IMR-90 (cell line): Measurements from ENCODE around the gene DIPK1B. TPM values are rescaled to one million over a fixed set of nuclear protein-coding genes. Genes with fewer than 3 reads are reported as not detected.

ENCODE experiments used
- ATAC-seq: fragments of 200-7000 bp; cut with Tn5 transposase; 2 replicates; pipeline ENCODE4 v1.9.1; 2020; ENCODE audit warnings: low read depth, mild to moderate bottlenecking, moderate library complexity
- BruUV-seq: library from RNA; stranded (reverse); fragments of 400-500 nt; replicated peaks from 2 replicates; lab custom pipeline; 2021; lab: Mats Ljungman, UMichigan
- CTCF ChIA-PET: fragments of 300-600 bp; formaldehyde crosslinking; extraction: SDS; loops from one replicate; lab custom pipeline; 2021; ENCODE audit warnings: antibody characterized with exemption; lab: Yijun Ruan, JAX
- POLR2A ChIA-PET: fragments of 300-600 bp; sonication (Branson Sonifier 250); formaldehyde crosslinking; loops from one replicate; lab custom pipeline; 2022; ENCODE audit warnings: antibody characterized with exemption; ENCODE audit not compliant: unreplicated experiment; lab: Charles Lee
- DNase-seq: peaks from one replicate; pipeline ENCODE4 v3.0.0; 2013
- H2AFZ ChIP-seq: replicated peaks from 2 replicates; pipeline ENCODE3; 2013; ENCODE audit warnings: low read length, mild to moderate bottlenecking; ENCODE audit not compliant: poor library complexity
- H2AK5ac ChIP-seq: 2 replicates; pipeline ENCODE4 v1.6.1; 2013; ENCODE audit warnings: low read depth, low read length, inconsistent platforms
- H2AK9ac ChIP-seq: replicated peaks from 2 replicates; pipeline ENCODE3; 2013; ENCODE audit warnings: mild to moderate bottlenecking, low read depth, low read length, moderate library complexity; ENCODE audit not compliant: poor library complexity
- H2BK120ac ChIP-seq: 2 replicates; pipeline ENCODE4 v1.6.1; 2013; ENCODE audit warnings: low read depth, low read length, inconsistent platforms
- H2BK15ac ChIP-seq: 3 replicates; pipeline ENCODE4 v1.6.1; 2013; ENCODE audit warnings: low read depth, low read length, inconsistent platforms
- H2BK20ac ChIP-seq: 2 replicates; pipeline ENCODE4 v1.6.1; 2013; ENCODE audit warnings: low read depth, mild to moderate bottlenecking, inconsistent platforms, low read length, moderate library complexity
- H2BK5ac ChIP-seq: 2 replicates; pipeline ENCODE4 v1.6.1; 2013; ENCODE audit warnings: mild to moderate bottlenecking, low read depth, low read length, inconsistent platforms; ENCODE audit not compliant: poor library complexity, severe bottlenecking
- H3K14ac ChIP-seq: replicated peaks from 2 replicates; pipeline ENCODE4 v1.6.1; 2013; ENCODE audit warnings: low read depth, low read length, inconsistent platforms
- H3K18ac ChIP-seq: 2 replicates; pipeline ENCODE4 v1.6.1; 2013; ENCODE audit warnings: low read depth, low read length, control low read depth
- H3K23ac ChIP-seq: 2 replicates; pipeline ENCODE4 v1.6.1; 2013; ENCODE audit warnings: low read depth, low read length, inconsistent platforms
- H3K27ac ChIP-seq: 2 replicates; pipeline ENCODE4 v1.5.1; 2013; ENCODE audit warnings: mild to moderate bottlenecking, control low read depth, low read length; ENCODE audit not compliant: insufficient read depth
- H3K27me3 ChIP-seq: 2 replicates; pipeline ENCODE4 v1.6.1; 2013; ENCODE audit warnings: low read length; ENCODE audit not compliant: control insufficient read depth, insufficient read depth
- H3K36me3 ChIP-seq: 2 replicates; pipeline ENCODE4 v1.6.1; 2013; ENCODE audit warnings: low read length, mixed read lengths; ENCODE audit not compliant: control insufficient read depth, insufficient read depth
- H3K4ac ChIP-seq: 2 replicates; pipeline ENCODE4 v1.6.1; 2013; ENCODE audit warnings: low read depth, low read length, inconsistent platforms
- H3K4me1 ChIP-seq: 2 replicates; pipeline ENCODE4 v1.6.1; 2013; ENCODE audit warnings: low read length, mixed read lengths; ENCODE audit not compliant: control insufficient read depth, insufficient read depth
- H3K4me2 ChIP-seq: 2 replicates; pipeline ENCODE4 v1.6.1; 2013; ENCODE audit warnings: low read depth, mild to moderate bottlenecking, control low read depth, low read length, moderate library complexity
- H3K4me3 ChIP-seq: 2 replicates; pipeline ENCODE4 v1.5.1; 2013; ENCODE audit warnings: low read depth, mild to moderate bottlenecking, control low read depth, low read length, moderate library complexity; ENCODE audit not compliant: insufficient read depth
- H3K56ac ChIP-seq: 2 replicates; pipeline ENCODE4 v1.6.1; 2013; ENCODE audit warnings: low read length, inconsistent platforms; ENCODE audit not compliant: insufficient read depth; ENCODE audit errors: extremely low read depth
- H3K79me1 ChIP-seq, 2 experiments: 2 replicates each; pipeline ENCODE4 v1.6.1; 2013; ENCODE audit warnings: low read length in 2 of 2, inconsistent platforms in 1 of 2, low read depth in 1 of 2
- H3K9ac ChIP-seq: 2 replicates; pipeline ENCODE4 v1.6.1; 2013; ENCODE audit warnings: low read depth, low read length, control low read depth
- H3K9me1 ChIP-seq: 2 replicates; pipeline ENCODE4 v1.6.1; 2013; ENCODE audit warnings: low read length, inconsistent platforms; ENCODE audit not compliant: insufficient read depth
- H3K9me3 ChIP-seq: 2 replicates; pipeline ENCODE4 v1.6.1; 2013; ENCODE audit warnings: low read length; ENCODE audit not compliant: control insufficient read depth, insufficient read depth
- H4K20me1 ChIP-seq: 2 replicates; pipeline ENCODE4 v1.6.1; 2013; ENCODE audit warnings: low read length, inconsistent platforms; ENCODE audit not compliant: insufficient read depth
- H4K5ac ChIP-seq: 2 replicates; pipeline ENCODE4 v1.6.1; 2013; ENCODE audit warnings: mild to moderate bottlenecking, low read depth, low read length, control low read depth
- H4K8ac ChIP-seq, 2 experiments: 2 replicates each; pipeline ENCODE4 v1.6.1; 2013; ENCODE audit warnings: low read depth in 2 of 2, low read length in 2 of 2, control low read depth in 1 of 2, inconsistent platforms in 1 of 2
- H4K91ac ChIP-seq: 2 replicates; pipeline ENCODE4 v1.6.1; 2013; ENCODE audit warnings: low read depth, low read length, inconsistent platforms; ENCODE audit not compliant: insufficient read depth
- BHLHE40 ChIP-seq: fragments of 150-350 bp; IDR thresholded peaks from 2 replicates; pipeline ENCODE4 v1.6.1; 2016; ENCODE audit warnings: mild to moderate bottlenecking, low read depth, low read length
- CEBPB ChIP-seq: IDR thresholded peaks from 2 replicates; pipeline ENCODE4 v1.6.1; 2012; ENCODE audit warnings: low read depth, low read length, improper control_type of control experiment
- CHD1 ChIP-seq: IDR thresholded peaks from 2 replicates; pipeline ENCODE4 v1.6.1; 2012; ENCODE audit warnings: low read depth, low read length, improper control_type of control experiment
- CTCF ChIP-seq: conservative IDR thresholded peaks from 2 replicates; pipeline ENCODE4 v1.5.1; 2012; ENCODE audit warnings: mild to moderate bottlenecking, low read depth, low read length, improper control_type of control experiment
- FOS ChIP-seq: fragments of 150-350 bp; IDR thresholded peaks from 2 replicates; pipeline ENCODE4 v1.6.1; 2016; ENCODE audit warnings: low read depth, low read length
- MAFK ChIP-seq: IDR thresholded peaks from 2 replicates; pipeline ENCODE4 v1.6.1; 2012; ENCODE audit warnings: low read depth, low read length, improper control_type of control experiment
- MAZ ChIP-seq: IDR thresholded peaks from 2 replicates; pipeline ENCODE4 v1.6.1; 2012; ENCODE audit warnings: low read depth, mild to moderate bottlenecking, low read length, improper control_type of control experiment, moderate library complexity, borderline replicate concordance
- MXI1 ChIP-seq: IDR thresholded peaks from 2 replicates; pipeline ENCODE4 v1.6.1; 2012; ENCODE audit warnings: low read depth, mild to moderate bottlenecking, low read length, moderate library complexity, borderline replicate concordance
- NFE2L2 ChIP-seq: fragments of 150-350 bp; IDR thresholded peaks from 2 replicates; pipeline ENCODE4 v1.6.1; 2016; ENCODE audit warnings: low read depth, mild to moderate bottlenecking, low read length
- POLR2A ChIP-seq: IDR thresholded peaks from 2 replicates; pipeline ENCODE4 v1.6.1; 2012; ENCODE audit warnings: mild to moderate bottlenecking, low read depth, low read length
- RAD21 ChIP-seq: IDR thresholded peaks from 2 replicates; pipeline ENCODE4 v1.6.1; 2012; ENCODE audit warnings: low read length, improper control_type of control experiment
- RCOR1 ChIP-seq: IDR thresholded peaks from 2 replicates; pipeline ENCODE4 v1.6.1; 2012; ENCODE audit warnings: mild to moderate bottlenecking, low read length, improper control_type of control experiment; ENCODE audit not compliant: insufficient replicate concordance
- SMC3 ChIP-seq: fragments of 150-350 bp; IDR thresholded peaks from 2 replicates; pipeline ENCODE4 v1.6.1; 2016; ENCODE audit warnings: low read depth, mild to moderate bottlenecking, antibody characterized with exemption, low read length, moderate library complexity
- USF2 ChIP-seq: fragments of 150-350 bp; IDR thresholded peaks from 2 replicates; pipeline ENCODE4 v1.6.1; 2017; ENCODE audit warnings: mild to moderate bottlenecking, antibody characterized with exemption, low read length, low read depth
- WGBS, 2 experiments: methylation state at CpG; one replicate each; pipeline versions ENCODE4 v1.1.5 to v1.1.7; 2013; ENCODE audit warnings: missing lambda C conversion rate in 2 of 2; ENCODE audit not compliant: insufficient read length in 1 of 2; ENCODE audit errors: extremely low coverage in 2 of 2; 5-methylcytosine and 5-hydroxymethylcytosine counted together
- dilution Hi-C: fragments of 300-500 bp; cut with HindIII; formaldehyde crosslinking; loops from one replicate; pipeline ENCODE4 v1.14.3; 2018; ENCODE audit warnings: low sequenced_read_pairs; ENCODE audit not compliant: unreplicated experiment
- in situ Hi-C: fragments of 300-500 bp; cut with MboI; formaldehyde crosslinking; loops from 3 replicates; pipeline ENCODE4 v1.14.3; 2019; ENCODE audit warnings: low sequenced_read_pairs, inconsistent platforms, mixed read lengths
- intact Hi-C: fragments of 100-400 bp; cut with micrococcal nuclease; formaldehyde crosslinking; loops from 2 replicates; pipeline ENCODE4 v1.10.0; 2022
- polyA plus RNA-seq, 3 experiments: library from polyadenylated mRNA; depleted of rRNA; stranded (reverse); fragments of >200 nt; gene quantifications; 2 replicates each; pipeline ENCODE4 v1.2.3, GENCODE V29; 2012; ENCODE audit warnings: low replicate concordance in 1 of 3
- total RNA-seq: library from RNA; depleted of rRNA; stranded (reverse); fragments of >200 nt; gene quantifications from 2 replicates; pipeline ENCODE4 v1.2.3, GENCODE V29; 2012

The DIPK1B gene
- total and polyA plus RNA-seq, 2 of the 4 experiments (the other 2 are of a cell fraction), result 3.4 to 7.1 TPM

GRCh38 chr9:136718345-136719194 is 6.2 kb downstream of the DIPK1B start (continued):
- no peak for TF ChIP-seq CEBPB

- no peak overlapping the region for H3K23ac ChIP-seq
- H3K4ac ChIP-seq, result no peak overlapping the region
- H3K4me1 ChIP-seq, result peaks cover 10% of the 10 kb centered on the region
- H3K9ac ChIP-seq, result no peak overlapping the region
- CTCF ChIA-PET, result no interaction called here
- intact Hi-C loops (no loop called here), in situ Hi-C loops (no loop called here), dilution Hi-C loops (no loop called here)
- peaks cover 30% of the 10 kb centered on the region for H3K36me3 ChIP-seq
- peaks cover 45% of the 10 kb centered on the region for H4K20me1 ChIP-seq
- H4K5ac ChIP-seq, result no peak overlapping the region
- no TSS peak for BruUV-seq
- DNase-seq, result no peak
- H2BK120ac ChIP-seq, result no peak overlapping the region
- no peak for ATAC-seq
- H3K79me1 ChIP-seq, result peaks cover 0 to 18% of the 10 kb centered on the region in 2 experiments; a peak in 2 of 4 replicates
- no peaks in the 10 kb centered on the region for H3K9me3 ChIP-seq
- no peak overlapping the region for H3K4me2 ChIP-seq
- H2AK5ac ChIP-seq, result no peak overlapping the region
- H3K18ac ChIP-seq, result no peak overlapping the region
- POLR2A ChIA-PET, result no interaction called here
- H3K9me1 ChIP-seq, result 0 out of 2 replicates have a peak, but pooled peaks cover 3% of the 10 kb centered on the region
- no peak overlapping the region for H3K4me3 ChIP-seq
- no peak overlapping the region for H3K56ac ChIP-seq
- no peak overlapping the region for H3K14ac ChIP-seq
- no peak overlapping the region for H2BK20ac ChIP-seq
- no peak overlapping the region for H2BK5ac ChIP-seq
- H3K27me3 ChIP-seq, result no peaks in the 10 kb centered on the region
- no peak overlapping the region for H2BK15ac ChIP-seq
- 78% methylated on average over 16 of the region's 24 CpGs; no CpG with 5 or more reads in 1 of the 2 experiments for WGBS, 2 experiments
- no peak overlapping the region for H3K27ac ChIP-seq
- H2AFZ ChIP-seq, result no peak overlapping the region
- no peak overlapping the region for H4K91ac ChIP-seq
- H4K8ac ChIP-seq, result no peak overlapping the region
- no peak overlapping the region for H2AK9ac ChIP-seq
- TF ChIP-seq RCOR1 (no peak), CEBPB (no peak), BHLHE40 (no peak), FOS (no peak), NFE2L2 (no peak), MAZ (no peak), USF2 (no peak), CHD1 (no peak), POLR2A (no peak), MAFK (no peak), MXI1 (no peak), SMC3 (no peak), CTCF (no peak), RAD21 (no peak)
Observed at GRCh38 chr9:136719195-136719880, 7.0 kb downstream of the DIPK1B start.
